Stimulated activated CD4-positive, alpha-beta T cell treated with anti-CD3 and anti-CD28 coated beads, Interleukin-15, amount 100 ng/mL, for 1 hour (primary cell): ENCODE results near the gene RPS3.
A peak's percentile ranks its signal among the peaks of the same experiment; 100 is the strongest.
"Not testable (repeated sequence)": the region's sequence is repeated elsewhere in the genome, so short reads cannot be mapped to it uniquely, and the experiment has no call there.

Experiments used
- DNase-seq, 2 donors: peaks; one replicate each; pipeline ENCODE4 v3.0.0-alpha.2; 2020; ENCODE audit warnings: low read depth in 1 of 2, low spot score in 1 of 2

The RPS3 gene

GRCh38 chr11:75399344-75400145, at the start of gene RPS3:
TSS of gene RPS3 (plus strand) at chr11:75399518. CDS start at chr11:75399548, 30 bp downstream.
- DNase-seq: peak; percentile 71 to 78

GRCh38 chr11:75349521-75350116, 49.7 kb upstream of the RPS3 start:
- DNase-seq: no peak

DNA sequence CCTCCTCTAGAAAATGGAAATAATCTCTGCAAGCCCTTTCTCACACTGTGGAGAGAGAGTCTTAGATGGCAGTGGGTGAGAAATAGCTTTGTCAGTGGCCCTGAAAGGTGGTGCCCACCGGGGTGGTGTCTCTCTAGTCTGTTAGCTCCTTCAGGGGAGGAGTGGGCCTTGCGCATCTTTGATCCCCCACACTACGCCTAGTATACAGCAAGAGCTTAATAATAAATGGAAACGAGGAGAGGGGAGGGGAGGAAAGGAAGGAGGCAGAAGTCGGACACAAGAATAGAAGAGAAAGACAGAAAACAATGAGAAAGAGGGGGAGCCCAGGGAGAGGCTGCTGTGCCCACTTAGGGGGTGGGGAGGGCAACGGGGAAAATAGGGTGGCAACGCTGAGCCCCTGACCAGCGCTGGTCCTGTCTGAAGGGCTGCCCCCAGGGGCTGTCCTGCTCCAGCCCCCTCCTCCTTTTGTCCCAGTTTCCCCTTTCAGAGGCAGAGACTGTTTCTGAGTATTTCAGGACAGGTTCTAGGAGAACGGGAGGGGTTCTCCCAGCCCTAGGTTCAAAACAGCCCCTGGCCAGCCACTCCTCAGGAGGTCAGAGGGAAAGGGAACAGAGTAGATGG, 49.1 kb upstream of the RPS3 start:
- DNase-seq: no peak

DNA sequence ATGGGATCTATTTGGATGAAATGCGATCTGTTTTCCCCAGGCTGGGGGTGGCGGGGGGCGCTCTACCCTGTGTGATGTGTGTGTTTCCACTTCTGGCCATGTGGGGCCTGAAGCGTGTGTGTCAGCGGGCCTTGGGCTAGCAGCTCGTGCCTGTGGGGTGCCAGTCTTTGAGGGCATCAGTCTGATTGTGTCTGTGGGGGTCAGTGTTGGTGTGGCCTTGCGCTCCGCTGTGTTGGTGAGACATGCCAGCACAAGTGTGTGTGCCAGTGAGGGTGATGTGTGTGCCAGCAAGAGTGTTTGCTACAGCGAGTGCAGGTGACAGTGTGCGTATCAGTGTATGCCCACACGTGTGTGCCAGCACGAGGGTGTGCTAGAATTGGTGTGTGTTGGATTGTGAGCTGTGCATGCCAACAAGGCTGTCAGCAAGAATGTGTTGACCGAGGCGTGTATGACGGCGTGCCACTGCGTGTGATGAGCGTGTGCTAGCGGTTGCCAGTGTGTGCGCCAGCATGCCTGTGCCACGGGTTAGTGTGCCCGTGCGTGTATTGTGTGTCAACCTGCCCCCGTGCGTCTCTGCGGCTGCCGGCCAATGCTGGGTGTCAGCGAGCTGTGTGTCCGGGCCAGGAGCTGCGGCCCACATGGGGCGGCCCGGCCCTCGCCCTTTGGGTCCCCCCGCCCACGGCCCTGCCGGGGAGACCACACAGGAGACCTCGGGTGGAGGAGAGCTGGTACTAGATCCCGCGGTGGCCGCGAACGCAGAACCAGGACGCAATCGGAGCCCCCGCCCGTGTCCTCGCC, 48.4 kb upstream of the RPS3 start:
- peak in 1 of 2 donors; percentile 29 for DNase-seq

DNA sequence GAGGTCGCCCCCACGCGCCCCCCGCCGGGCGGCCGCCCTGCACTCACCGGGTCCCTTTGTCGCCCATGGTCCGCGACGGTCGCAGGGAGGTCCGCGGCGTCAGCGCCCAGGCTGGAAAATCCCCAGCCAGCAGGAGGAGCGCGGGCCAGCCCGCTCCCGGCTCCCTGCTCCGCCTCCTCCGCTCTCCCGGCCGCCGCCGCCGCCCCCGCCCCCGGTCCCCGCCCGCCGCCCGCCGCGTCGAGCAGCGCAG, 47.9 kb upstream of the RPS3 start, which contains the start of gene ARRB1:
Gene ARRB1 (minus strand): TSS at position 121 of the 250 bp plus-strand sequence. CDS start 54 bp downstream, at position 67.
- no peak for DNase-seq

DNA sequence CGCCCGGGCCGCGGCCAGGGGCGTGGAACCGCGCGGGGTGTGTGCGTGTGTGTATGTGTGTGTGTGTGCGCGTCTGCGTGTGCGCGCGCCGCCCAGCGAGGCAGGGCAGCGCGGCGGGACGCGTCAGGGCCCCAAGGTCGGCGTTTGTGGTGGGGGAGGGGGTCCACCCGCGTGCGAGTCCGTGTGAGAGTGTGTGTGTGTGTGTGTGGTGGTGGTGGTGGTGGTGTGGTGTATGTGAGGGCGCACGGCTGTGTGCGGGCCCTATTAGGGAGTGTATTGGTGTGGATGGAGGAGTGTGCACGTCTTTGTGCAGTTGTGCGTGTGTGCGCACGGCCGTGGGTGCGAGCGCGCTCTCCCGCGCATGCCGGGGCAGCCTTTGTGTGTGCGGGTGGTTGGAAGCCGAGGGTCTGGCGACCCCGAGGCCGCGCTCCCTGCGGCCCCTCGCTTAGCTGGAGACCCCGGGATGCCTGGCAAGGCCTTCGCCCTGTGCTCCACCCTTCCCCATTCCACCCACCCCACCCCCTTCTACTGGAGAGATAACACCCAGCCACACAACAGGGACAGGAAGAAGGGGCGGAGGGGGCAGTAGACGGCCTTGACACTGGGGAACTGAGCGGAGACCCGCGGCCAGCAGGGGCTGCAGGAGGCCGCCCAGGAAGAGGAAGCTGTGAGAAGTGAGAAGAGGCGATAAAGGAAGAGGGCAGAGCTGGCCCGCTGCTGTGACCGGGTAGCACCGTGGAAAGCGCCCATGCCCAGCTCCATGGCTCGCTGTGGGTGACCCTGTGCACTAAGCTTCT, 47.3 kb upstream of the RPS3 start:
- peak; percentile 27 to 38 for DNase-seq

- DNase-seq: no peak
These were observed 46.6 kb upstream of the RPS3 start for GRCh38 chr11:75352588-75353206.

DNA sequence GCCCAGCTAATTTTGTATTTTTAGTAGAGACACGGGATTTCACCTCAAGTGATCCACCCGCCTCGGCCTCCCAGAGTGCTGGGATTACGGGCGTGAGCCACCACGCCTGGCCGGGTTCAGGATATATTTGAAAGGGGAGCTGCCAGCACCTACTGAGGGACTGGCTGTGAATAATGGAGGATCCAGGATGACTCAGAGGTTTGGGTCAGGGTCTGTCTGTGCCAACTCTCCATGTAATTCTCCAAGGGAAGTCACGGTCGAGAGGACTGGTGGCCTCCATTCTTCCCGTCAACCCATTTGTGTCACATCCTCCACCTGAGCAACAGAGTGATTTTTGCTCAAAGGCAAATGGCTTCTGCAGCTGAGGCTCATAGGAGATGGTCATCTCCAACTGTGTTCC, 44.3 kb upstream of the RPS3 start:
- DNase-seq: no peak

GRCh38 chr11:75356613-75357012, 42.7 kb upstream of the RPS3 start:
- DNase-seq: no peak

DNA sequence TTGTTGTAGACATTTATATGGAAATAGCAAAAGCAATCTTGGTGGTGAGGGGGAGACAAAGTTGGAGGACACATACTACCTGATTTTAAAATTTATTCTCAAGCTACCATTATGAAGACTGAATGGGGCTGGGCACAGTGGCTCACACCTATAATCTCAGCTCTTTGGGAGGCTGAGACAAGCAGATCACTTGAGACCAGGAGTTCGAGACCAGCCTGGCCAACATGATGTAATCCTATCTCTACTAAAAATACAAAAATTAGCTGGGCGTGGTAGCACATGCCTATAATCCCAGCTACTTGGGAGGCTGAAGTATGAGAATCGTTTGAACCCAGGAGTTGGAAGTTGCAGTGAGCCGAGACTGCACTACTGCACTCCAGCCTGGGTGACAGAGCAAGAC, 37.0 kb upstream of the RPS3 start:
- DNase-seq: not testable (repeated sequence)

DNA sequence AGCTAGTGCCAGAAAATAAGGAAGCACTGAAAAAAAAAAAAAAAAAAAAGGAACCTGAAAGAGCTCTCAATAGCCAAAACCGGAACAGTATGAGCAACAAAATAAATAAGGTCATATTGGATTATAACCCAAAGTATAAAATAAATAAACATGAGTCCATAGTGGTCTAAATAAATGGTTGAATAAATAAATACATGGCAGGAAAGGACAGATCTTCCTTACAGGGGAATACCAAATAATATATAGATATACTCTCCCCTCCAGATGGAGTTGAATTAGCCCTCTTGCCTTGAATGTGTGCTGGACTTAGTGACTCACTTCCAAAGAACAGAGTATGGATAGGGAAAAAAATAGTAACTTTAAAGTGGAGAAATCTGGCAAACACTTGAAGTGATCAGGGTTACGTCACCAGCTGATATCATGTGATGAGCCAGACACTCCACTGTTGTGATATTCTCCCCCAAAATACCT, 33.6 kb upstream of the RPS3 start:
- DNase-seq: no peak

- DNase-seq: not testable (repeated sequence)
These were observed 32.5 kb upstream of the RPS3 start for GRCh38 chr11:75366826-75367225.

DNA sequence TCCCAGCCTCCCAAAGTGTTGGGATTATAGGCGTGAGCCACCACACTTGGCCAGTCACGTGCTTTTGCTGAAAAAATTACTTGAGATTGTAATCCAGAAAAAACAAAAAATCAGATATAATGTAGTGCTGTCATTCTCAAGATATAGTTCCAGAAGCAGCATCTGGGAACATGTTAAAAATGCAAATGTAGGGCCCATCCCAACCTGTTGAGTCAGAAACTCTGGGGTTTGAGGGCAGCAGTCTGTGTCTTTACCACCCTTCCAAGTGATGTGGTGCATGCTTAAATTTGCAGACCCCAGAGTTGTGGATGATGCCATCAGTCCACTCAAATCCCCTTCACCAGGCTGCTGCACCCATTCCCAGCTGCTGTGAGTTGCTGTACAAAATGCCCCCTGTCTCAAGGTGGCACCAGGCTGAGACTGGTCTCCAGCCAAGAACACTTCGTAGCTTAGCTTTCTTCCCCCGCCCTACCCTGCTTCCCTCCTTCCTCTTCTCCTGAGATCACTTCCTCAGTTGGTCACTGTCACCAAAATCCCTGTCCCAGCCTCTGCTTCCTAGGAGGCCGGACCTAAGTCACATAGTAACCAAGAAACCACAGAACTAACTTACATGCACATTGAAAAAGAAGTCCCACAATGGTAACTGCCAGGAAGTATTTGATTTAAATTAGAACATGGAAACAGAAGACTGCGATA, 29.6 kb upstream of the RPS3 start:
- DNase-seq: no peak

DNA sequence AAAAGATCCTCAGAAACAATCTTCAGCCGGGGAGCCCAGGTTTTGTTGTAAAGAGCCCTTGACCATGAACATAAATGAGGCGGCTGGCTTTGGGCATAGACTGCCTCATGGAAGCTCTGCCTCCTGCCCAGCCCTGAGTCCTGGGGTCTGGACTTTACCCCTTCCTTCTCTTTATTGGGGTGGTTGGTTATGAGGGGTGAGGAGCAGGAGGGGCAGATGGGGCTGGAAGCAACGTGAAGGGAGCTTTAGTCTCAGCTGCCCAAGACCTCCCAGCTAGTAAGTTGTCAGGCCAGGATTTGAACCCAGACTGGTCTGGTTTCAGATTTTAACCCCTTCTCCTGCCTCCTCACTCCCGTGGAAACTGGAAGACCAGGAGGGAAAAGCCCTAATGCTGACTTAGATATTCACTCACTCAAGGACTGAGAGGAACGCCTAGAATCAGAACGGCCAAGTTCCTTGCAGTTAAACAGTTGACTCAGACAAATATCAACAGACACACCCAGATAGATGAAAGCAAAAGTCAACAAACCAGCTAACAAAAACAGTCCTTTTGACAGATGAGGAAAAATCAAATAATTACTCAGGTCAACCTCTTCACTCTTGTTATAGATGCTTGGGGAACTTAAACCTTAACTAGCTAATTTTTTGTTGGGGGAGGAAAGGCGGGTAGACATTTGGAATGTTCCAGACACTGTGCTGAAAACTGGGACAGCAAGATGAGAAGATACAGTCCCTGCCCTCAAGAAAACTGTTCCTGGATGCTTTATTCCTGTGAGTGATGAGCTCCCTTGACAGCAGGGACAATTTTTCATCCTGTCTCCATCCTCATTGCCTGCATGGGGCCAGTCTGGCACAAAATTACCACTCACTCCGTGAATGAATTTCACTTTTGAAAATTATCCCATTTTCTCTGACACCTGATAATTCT, 27.1 kb upstream of the RPS3 start:
- no peak for DNase-seq

- no peak for DNase-seq
These were observed 26.1 kb upstream of the RPS3 start for GRCh38 chr11:75373201-75373600.

GRCh38 chr11:75374646-75375045, 24.7 kb upstream of the RPS3 start:
- DNase-seq: no peak

- no peak for DNase-seq
These were observed 23.7 kb upstream of the RPS3 start for GRCh38 chr11:75375626-75376025.

DNA sequence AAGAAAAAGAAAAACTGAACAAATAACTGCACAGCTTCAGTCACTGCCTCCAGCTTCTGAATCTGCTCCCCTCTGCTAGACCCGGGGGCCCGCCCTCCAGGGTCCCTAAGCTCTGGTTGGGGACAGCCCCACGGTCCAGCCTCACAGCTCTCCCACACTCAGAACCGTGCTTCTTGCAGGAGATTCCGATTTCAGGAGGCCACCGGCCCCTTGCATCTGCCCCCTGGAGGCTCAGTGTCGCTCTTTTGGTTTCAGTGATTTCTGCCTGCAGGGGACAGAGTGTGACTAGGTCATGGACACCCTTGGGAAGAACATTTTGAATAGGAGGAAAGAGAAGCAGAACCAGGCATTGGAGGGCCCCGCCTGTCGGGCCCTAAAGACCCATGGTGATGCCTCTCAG, 23.1 kb upstream of the RPS3 start:
- no peak for DNase-seq

GRCh38 chr11:75378776-75379175, 20.5 kb upstream of the RPS3 start:
- not testable (repeated sequence) for DNase-seq
